ENCODE measurements around the gene HSH2D.
"Not testable (repeated sequence)": the region's sequence is repeated elsewhere in the genome, so short reads cannot be mapped to it uniquely, and the experiment has no call there.

Gene HSH2D

DNA sequence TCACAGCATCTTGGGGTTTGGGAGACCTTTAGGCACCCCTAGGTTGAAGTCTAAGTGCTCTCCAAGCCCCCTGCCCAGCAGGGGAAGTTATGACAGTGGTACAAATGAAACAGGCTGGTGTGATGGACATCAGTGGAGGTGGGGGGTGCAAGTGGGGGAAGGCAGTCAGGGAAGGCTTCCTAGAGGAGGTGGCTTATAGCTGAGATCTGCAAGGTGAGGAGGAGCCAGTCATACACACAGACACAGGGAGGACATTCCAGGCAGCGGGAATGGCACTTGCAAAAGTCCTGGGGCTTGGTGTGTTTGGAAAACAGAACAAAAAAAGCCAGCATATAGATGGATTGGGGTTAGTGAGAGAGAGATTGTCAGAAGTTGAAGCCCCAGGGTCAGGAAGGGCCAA, 11.6 kb downstream of the HSH2D start:
- no peak for DNase-seq (ENCODE audit: low read depth)

GRCh38 chr19:16156904-16157303, 13.4 kb downstream of the HSH2D start:
- no peak for DNase-seq (ENCODE audit: low read depth)

GRCh38 chr19:16157601-16158000, 14.1 kb downstream of the HSH2D start:
- DNase-seq (ENCODE audit: low read depth) = no peak

DNA sequence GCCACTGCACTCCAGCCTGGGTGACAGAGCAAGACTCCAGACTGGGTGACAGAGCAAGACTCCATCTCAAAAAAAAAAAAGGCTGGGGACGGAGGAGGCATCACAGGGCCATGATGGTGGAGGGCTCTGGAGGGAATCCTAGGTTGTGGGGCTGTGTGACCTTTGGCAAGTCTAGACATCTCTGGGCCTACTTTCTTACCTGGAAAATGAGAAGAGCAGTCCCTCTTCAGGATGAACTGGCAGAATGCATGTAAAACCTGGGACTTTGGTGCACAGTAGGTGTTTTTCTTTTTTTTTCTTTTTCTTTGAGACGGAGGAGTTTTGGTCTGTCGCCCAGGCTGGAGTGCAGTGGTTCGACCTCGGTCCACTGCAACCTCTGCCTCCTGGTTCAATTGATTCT, 16.2 kb downstream of the HSH2D start:
- DNase-seq (ENCODE audit: low read depth) = no peak

- DNase-seq (ENCODE audit: low read depth) = no peak
Observed at GRCh38 chr19:16160445-16160942, 17.0 kb downstream of the HSH2D start.

- peak; percentile 28 for DNase-seq (ENCODE audit: low read depth)
Observed at GRCh38 chr19:16160943-16161560, 17.6 kb downstream of the HSH2D start.

DNA sequence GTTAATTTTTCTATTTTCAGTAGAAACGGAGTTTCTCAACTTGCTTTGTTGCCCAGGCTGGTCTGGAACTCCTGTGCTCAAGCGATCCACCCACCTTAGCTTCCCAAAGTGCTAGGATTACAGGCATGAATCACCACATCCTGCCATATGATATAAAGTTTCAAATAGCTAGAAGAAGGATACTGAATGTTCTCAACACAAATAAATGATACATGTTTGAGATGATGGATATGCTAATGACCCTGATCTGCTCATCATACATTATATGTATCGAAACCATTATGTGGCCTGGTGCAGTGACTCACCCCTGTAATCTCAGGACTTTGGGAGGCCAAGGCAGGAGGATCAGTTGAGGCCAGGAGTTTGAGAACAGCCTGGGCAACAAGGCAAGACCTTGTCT, 18.4 kb downstream of the HSH2D start:
- DNase-seq (ENCODE audit: low read depth) = no peak

GRCh38 chr19:16164222-16164890, 20.9 kb downstream of the HSH2D start:
- no peak for DNase-seq (ENCODE audit: low read depth)

DNA sequence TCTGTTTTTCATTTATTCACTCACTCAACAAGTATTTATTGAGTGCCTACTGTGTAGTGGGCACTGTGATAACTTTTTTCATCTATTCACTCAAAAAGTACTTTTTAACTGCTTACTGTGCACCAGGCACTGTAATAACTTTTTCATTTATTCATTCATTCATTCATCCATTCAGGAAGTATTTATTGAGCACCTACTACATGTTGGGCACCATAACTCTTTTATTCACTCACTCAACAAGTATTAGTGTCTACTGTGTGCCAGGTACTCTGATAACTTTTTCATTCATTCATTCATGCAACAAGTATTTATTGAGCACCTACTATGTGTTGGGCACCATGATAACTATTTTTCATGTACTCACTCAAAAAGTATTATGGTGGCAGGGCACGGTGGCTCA, 22.9 kb downstream of the HSH2D start:
- DNase-seq (ENCODE audit: low read depth) = no peak

DNA sequence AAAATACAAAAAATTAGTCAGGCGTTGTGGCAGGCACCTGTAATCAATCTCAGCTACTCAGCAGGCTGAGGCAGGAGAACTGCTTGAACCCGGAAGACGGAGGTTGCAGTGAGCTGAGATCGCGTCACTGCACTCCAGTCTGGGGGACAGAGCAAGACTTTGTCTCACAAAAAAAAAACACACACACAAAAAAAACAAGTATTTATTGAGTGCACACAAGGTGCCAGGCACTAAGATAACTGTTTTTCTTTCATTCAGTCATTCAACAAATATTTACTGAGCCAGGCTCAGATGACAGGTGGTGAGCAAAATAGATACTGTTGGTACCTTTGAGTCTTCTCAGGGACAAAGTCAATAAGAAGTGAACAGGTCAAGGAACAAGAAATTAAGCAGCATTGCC, 23.6 kb downstream of the HSH2D start:
- no peak for DNase-seq (ENCODE audit: low read depth)

DNA sequence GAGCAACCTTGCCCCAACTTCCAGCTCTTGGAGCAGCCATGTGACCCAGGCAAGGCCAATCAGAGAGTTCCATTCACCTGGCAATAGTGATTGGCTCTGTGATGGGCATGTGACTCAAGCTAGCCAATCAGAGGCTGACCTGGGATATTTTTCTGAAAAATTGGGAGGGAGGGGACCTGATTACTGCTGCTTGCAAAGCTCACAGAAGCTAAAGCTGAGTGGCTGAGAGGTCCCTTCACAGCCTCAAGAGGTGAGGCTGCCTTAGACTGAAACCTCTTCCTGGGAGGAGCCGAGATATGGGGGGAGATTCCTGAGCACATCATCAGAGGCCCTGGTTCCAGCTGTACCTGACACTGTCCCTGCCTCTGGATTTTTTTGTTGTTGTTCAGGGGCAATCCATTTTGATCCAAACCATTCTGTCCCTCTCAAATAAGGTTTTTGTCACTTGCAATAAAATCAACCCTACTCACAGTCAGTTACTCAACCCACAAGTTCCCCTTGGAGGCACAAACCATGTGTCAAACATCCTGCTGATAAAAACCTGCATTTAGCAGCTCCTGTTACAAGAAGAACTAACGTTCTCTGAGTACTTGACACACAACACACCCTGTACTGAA, 25.1 kb downstream of the HSH2D start:
- DNase-seq (ENCODE audit: low read depth) = no peak

DNA sequence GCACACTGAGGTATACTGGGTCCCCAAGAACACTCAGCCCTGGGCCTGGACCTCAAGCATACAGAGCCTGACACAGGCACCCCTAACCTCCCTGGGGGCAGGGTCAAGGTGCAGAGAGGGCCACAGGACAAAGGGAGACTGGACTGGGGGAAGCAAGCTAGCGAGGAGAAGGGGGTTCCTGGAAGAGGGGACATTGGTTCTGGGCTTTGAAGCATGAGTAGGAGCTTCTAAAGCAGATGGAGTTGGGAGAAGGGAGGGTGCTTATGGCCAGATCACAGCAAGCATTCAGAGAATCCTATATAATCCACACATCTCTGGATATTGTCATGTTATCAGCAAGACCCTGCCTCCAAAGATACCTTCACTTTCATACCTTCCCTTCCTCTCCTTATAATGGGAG, 26.6 kb downstream of the HSH2D start:
- DNase-seq (ENCODE audit: low read depth) = no peak

- DNase-seq (ENCODE audit: low read depth) = no peak
Observed at GRCh38 chr19:16175954-16176353, 32.5 kb downstream of the HSH2D start.

- not testable (repeated sequence) for DNase-seq (ENCODE audit: low read depth)
Observed at GRCh38 chr19:16178866-16179265, 35.4 kb downstream of the HSH2D start.

GRCh38 chr19:16180611-16181010, 37.1 kb downstream of the HSH2D start:
- DNase-seq (ENCODE audit: low read depth) = no peak

GRCh38 chr19:16184665-16185122, 41.2 kb downstream of the HSH2D start:
- DNase-seq (ENCODE audit: low read depth) = no peak

DNA sequence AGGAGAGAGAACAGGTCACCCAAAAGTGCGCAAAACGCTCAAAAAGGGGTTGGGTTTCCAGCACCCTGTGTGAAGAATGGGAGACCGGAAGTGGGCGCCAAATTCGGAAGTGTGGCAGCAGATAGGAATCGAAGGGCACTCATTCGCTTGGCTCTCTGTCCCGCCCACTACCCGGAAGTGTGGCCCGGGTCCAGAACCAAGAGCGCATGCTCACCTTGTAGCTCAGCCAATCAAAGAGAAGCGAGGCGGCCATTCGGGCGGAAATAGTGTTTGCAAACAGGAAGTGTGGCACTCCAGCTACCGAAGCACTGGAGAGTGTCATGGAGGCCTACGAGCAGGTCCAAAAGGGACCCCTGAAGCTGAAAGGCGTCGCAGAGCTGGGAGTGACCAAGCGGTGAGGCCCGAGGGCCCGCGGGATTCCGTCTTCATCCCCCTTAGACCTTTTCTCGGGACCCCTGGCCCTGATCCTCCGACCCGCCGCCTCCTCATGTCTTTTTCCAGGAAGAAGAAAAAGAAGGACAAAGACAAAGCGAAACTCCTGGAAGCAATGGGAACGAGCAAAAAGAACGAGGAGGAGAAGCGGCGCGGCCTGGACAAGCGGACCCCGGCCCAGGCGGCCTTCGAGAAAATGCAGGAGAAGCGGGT, 41.8 kb downstream of the HSH2D start, which contains the start of gene FAM32A:
TSS of gene FAM32A (plus strand) at position 288 of the 645 bp plus-strand sequence. CDS start at position 321, 33 bp downstream.
- peak; percentile 99 for DNase-seq (ENCODE audit: low read depth)

DNA sequence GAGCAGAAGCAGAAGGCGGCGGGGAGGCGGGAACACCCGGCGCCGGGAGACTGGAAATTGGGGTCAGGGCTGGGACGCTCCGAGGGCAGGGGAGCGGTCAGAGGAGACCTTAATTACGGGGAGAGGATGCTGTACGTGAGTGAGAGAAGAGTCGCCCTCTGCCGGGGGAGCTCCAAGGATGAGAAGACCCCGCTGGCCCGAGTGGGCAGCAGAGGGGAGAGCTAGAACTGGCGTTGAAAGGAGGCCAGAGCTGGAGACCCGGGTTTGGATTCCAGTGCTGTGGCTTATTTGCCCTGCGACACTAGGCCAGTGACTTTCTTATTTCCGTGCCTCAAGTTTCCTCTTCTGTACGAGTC, 42.3 kb downstream of the HSH2D start:
- no peak for DNase-seq (ENCODE audit: low read depth)

DNA sequence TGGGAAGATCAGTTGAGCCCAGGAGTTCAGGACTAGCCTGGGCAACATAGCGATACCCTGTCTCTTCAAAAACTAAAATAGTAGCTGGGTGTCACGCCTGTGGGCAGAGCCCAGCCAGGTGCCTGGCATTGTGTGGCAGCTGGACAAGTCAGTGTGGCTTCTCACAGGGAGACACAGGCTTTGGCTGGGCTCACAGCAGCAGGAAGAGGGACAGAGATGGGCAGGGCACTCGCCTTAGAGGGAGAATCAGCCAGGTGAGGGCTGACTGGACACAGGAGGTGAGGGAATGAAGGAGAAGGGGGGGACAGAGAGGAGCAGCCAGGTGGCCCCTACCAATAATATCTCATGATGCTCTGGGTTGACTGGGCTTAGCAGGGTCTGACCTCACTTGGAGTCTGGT, 45.0 kb downstream of the HSH2D start:
- no peak for DNase-seq (ENCODE audit: low read depth)

DNA sequence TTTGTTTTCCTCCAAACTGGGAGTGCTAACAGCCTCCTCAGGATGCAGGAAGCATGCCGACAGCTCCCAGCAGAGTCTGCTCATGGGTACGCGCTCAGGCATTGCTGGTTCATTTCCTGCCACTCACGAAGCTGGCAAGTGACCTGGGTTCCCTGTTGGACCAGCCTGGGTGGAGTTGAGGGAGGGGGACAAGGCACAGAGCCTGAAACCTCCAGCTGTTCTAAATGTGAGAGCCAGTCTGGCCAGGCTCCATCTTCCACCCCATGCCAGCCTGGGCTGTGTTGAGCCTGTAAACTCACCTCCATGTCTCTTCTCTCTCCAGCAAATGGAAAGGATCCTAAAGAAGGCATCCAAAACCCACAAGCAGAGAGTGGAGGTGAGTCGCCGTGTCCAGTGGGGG, 46.7 kb downstream of the HSH2D start:
- no peak for DNase-seq (ENCODE audit: low read depth)

- DNase-seq (ENCODE audit: low read depth) = no peak
Observed at GRCh38 chr19:16190736-16191135, 47.3 kb downstream of the HSH2D start.

- no peak for DNase-seq (ENCODE audit: low read depth)
Observed at GRCh38 chr19:16191216-16191908, 47.9 kb downstream of the HSH2D start.
